Fibroblast of mammary gland (primary cell): Measurements from ENCODE around the gene KYNU.

Experiments used
- DNase-seq: peaks from one replicate; pipeline ENCODE4 v3.0.0-alpha.2; 2010; ENCODE audit warnings: low read depth
- H3K4me3 ChIP-seq: 2 replicates; pipeline ENCODE4 v1.5.1; 2011; ENCODE audit warnings: low read depth, mild to moderate bottlenecking, low read length, moderate library complexity; ENCODE audit not compliant: control insufficient read depth
- TF ChIP-seq, protein P1 (sequence below): conservative IDR thresholded peaks from 2 replicates; pipeline ENCODE4 v1.5.1; 2011; ENCODE audit warnings: low read depth, low read length, inconsistent platforms; ENCODE audit not compliant: control insufficient read depth, insufficient read depth

KYNU gene

DNA sequence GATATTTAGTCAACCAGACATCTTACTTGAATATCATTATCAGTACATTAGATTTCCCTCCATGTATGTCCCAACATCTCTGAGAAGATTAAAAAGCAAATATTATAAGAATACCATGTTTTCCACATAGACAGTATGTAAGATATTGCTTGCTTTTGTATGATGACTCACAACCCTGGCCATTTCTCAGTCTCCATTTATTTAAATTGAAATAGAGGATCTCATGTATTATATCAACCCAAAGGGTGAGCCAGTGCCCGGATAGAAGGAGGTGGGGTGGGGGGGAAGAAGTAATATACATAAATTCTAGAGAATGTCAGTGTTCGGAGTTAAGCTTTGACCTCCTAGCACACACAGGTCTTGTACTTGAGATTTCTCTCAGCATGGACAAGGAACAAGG, 109.6 kb downstream of the KYNU start:
- TF ChIP-seq, protein P1, sequence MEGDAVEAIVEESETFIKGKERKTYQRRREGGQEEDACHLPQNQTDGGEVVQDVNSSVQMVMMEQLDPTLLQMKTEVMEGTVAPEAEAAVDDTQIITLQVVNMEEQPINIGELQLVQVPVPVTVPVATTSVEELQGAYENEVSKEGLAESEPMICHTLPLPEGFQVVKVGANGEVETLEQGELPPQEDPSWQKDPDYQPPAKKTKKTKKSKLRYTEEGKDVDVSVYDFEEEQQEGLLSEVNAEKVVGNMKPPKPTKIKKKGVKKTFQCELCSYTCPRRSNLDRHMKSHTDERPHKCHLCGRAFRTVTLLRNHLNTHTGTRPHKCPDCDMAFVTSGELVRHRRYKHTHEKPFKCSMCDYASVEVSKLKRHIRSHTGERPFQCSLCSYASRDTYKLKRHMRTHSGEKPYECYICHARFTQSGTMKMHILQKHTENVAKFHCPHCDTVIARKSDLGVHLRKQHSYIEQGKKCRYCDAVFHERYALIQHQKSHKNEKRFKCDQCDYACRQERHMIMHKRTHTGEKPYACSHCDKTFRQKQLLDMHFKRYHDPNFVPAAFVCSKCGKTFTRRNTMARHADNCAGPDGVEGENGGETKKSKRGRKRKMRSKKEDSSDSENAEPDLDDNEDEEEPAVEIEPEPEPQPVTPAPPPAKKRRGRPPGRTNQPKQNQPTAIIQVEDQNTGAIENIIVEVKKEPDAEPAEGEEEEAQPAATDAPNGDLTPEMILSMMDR = no peak
- H3K4me3 ChIP-seq = no peak overlapping the region
- no peak for DNase-seq

DNA sequence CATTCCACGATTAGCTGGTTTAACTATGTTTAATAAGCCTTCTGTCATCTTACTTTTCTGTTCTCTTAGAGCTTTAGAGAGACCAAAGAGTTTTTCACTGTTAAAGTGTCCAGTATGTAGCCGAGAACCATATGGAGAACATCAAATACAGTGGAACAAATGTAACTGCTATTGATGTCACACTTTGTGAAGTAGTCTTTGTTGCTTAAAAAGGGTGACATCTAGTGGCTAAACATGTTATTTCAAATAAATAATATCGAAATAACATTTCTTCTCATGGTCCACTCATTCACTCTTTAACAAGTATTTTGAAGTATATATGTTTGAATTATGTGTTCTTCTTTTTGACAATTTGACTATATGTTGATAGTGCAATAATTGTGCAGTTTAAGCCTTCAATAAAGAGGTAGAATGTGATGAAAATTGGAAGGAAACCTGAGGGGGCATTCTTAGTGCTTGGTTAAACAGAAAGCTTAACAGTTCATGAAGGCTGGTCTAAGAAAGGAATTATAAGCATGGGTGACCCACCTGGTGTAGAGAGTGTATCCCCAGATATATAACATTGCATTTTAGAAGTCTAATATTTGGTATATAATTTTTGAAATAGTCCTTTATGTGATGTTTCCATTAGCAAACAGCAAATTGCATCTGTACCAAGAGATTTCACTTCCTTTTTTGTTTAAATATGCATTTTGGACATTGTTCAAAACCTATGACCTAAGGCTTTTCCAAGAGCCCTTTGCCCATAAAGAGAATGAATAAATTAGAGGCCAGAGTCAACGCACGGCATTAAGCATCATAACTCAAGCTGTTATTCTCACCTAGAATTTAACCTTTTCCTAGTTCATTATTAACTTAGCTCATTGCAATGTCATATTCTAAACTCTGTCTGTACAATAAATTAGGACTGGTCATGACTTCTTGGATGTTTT, 112.1 kb downstream of the KYNU start:
- TF ChIP-seq, protein P1 = peak; percentile 54
- no peak overlapping the region for H3K4me3 ChIP-seq
- peak; percentile 62 for DNase-seq

DNA sequence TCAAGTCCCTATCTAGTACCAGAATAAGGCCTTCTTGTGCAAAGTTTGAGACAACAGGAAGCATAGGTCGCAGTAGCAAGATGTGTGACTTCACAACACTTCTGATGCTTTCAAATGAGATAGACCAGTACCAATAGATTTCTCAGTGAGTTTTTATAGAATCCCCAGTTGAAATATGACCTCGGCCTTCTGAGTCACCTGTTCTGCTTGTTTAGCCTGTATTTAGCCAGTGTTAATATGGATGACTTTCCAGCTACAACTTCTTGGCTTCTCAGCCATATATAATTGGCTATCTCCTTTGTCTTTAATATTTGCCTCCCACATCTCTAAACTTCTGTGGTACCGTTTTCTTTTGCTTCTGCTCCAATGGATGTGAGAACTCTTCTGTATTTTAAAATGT, 113.8 kb downstream of the KYNU start:
- DNase-seq = no peak
- H3K4me3 ChIP-seq = no peak overlapping the region
- TF ChIP-seq, protein P1 = no peak

DNA sequence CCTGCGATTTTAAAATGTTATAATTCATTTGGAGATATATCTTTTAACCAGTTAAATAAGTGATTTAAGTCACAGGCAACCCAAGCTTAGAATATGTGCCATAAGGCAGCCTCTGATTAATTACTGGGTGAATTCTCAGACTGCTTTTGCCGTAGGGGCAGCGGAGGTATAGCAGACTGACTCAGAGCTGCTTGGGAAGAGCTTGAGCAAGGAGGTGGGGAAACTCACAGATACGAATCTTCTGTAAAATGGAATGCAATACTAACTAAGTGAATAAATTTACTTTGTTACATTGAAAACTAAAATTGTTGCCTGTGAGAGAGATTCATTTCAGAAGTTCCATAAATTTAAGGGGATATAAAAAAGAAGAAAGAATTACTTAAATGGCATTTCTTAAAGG, 115.4 kb downstream of the KYNU start:
- no peak overlapping the region for H3K4me3 ChIP-seq
- TF ChIP-seq, protein P1 = no peak
- DNase-seq = no peak

DNA sequence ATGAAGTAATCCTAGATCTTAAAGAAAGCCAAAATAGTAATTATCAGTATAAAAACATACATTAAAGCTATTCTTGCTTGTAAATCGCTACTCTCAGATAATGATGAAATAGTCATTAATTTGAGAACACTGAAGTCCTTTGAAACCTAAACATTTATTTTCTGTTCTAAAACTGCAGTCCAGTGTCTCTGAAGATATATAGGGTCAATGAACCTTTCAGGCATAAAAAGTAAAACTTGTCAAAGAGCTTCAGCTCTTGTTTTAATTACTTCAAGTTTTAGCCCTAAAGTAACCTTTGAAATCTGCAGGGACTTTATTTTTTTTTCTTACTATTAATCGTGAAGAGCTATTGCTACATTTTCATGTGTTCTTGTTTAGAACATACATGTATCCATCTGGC, 116.3 kb downstream of the KYNU start:
- DNase-seq = no peak
- TF ChIP-seq, protein P1 = no peak

DNA sequence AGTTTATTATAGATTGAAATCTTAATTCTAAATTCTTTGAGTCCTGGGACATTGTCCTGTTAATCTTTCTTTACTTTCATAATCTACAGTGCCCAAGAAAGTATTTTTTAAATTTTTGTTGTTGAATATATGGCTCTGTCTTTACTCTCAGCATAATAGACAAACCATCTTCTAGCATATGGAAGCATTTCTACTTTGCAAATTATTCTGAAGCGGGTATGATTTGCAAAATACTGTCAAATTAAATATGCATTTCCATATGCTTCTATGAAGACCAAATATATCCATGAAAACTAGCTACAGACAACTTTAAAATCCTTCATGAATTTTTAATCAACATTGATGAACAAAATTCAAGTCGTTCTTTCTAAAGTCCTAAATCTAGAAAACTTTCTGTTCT, 117.2 kb downstream of the KYNU start:
- TF ChIP-seq, protein P1 = no peak
- no peak overlapping the region for H3K4me3 ChIP-seq
- DNase-seq = no peak

More for the DNA sequence above, 116.3 kb downstream of the KYNU start:
- no peak overlapping the region for H3K4me3 ChIP-seq
